Activated CD8-positive, alpha-beta T cell treated with anti-CD3 and anti-CD28 coated beads, Interleukin-2, amount 10 ng/mL, durations not matched to agents 7 days and 5 days (primary cell): ENCODE data around the gene ZNF775. TPM values are rescaled to one million over a fixed set of nuclear protein-coding genes. Genes with fewer than 3 reads are reported as not detected.

Experiments used
- ATAC-seq: fragments of 150-1000 bp; cut with Tn5 transposase; one replicate; pipeline ENCODE4 v1.10.0; 2021; ENCODE audit warnings: moderate library complexity
- CTCF ChIA-PET: fragments of 350-600 bp; sonication (Branson Sonifier 250); formaldehyde crosslinking; loops from one replicate; lab custom pipeline; 2021; ENCODE audit warnings: antibody characterized with exemption; lab: Charles Lee
- POLR2A ChIA-PET: fragments of 350-600 bp; sonication (Branson Sonifier 250); formaldehyde crosslinking; loops from one replicate; lab custom pipeline; 2021; ENCODE audit warnings: antibody characterized with exemption; lab: Charles Lee
- DNase-seq: peaks from one replicate; pipeline ENCODE4 v3.0.0-alpha.2; 2020
- H3K27ac Mint-ChIP-seq: one replicate; pipeline ENCODE4 v1.8.0; 2021; ENCODE audit warnings: mild to moderate bottlenecking, mixed read lengths
- H3K27me3 Mint-ChIP-seq: one replicate; pipeline ENCODE4 v1.8.0; 2021; ENCODE audit warnings: low read depth, mixed read lengths
- H3K36me3 Mint-ChIP-seq: one replicate; pipeline ENCODE4 v1.8.0; 2021; ENCODE audit warnings: low read depth, mixed read lengths
- H3K4me1 Mint-ChIP-seq: one replicate; pipeline ENCODE4 v1.8.0; 2021; ENCODE audit warnings: low read depth, mixed read lengths
- H3K4me3 Mint-ChIP-seq: one replicate; pipeline ENCODE4 v1.8.0; 2021; ENCODE audit warnings: mild to moderate bottlenecking, mixed read lengths
- H3K9me3 Mint-ChIP-seq: one replicate; pipeline ENCODE4 v1.8.0; 2022; ENCODE audit warnings: mixed read lengths; ENCODE audit not compliant: insufficient read depth
- total RNA-seq, 2 experiments: library from RNA; stranded (reverse); gene quantifications; one replicate each; pipeline ENCODE4 v1.2.3, GENCODE V29; 2021

The ZNF775 gene
- total RNA-seq, 2 experiments from 2014 or later = 6.7 to 7.7 TPM

DNA sequence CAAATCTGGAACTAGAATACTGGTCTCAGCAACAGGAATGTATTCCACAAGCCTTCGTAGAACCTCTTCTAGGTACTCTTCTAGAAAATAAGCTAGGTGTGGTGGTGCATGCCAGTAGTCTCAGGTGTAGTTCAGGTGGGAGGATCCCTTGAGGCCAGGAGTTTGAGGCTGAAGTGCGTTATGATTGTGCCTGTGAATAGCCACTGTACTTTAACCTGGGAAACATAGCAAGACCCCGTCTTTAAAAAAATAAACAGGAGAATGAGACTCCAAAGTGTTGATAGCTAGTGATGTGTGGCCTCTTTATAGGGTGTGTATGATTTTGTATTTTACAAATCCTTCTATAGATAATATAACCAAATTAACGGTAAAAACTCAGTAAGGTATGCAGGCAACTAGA, 1.5 kb upstream of the ZNF775 start:
- peaks cover 22% of the 10 kb centered on the region for H3K36me3 Mint-ChIP-seq
- peaks cover 40% of the 10 kb centered on the region for H3K4me1 Mint-ChIP-seq
- CTCF ChIA-PET = interaction anchor here (0.7 to 3.0 kb wide), 11 partner anchors 9 to 378 kb away, joined by 3 to 20 read pairs (median 3); partner anchors contain the start of gene REPIN1
- no peak for DNase-seq
- no peaks in the 10 kb centered on the region for H3K9me3 Mint-ChIP-seq
- POLR2A ChIA-PET = interaction anchor here (0.8 to 3.0 kb wide), 9 partner anchors 8 to 74 kb away, joined by 3 to 13 read pairs (median 4); partner anchors contain the start of genes ACTR3C and LRRC61
- ATAC-seq = no peak
- H3K27me3 Mint-ChIP-seq = no peaks in the 10 kb centered on the region
- peak overlapping the region; percentile 67 for H3K27ac Mint-ChIP-seq
- H3K4me3 Mint-ChIP-seq = peak overlapping the region; percentile 42

DNA sequence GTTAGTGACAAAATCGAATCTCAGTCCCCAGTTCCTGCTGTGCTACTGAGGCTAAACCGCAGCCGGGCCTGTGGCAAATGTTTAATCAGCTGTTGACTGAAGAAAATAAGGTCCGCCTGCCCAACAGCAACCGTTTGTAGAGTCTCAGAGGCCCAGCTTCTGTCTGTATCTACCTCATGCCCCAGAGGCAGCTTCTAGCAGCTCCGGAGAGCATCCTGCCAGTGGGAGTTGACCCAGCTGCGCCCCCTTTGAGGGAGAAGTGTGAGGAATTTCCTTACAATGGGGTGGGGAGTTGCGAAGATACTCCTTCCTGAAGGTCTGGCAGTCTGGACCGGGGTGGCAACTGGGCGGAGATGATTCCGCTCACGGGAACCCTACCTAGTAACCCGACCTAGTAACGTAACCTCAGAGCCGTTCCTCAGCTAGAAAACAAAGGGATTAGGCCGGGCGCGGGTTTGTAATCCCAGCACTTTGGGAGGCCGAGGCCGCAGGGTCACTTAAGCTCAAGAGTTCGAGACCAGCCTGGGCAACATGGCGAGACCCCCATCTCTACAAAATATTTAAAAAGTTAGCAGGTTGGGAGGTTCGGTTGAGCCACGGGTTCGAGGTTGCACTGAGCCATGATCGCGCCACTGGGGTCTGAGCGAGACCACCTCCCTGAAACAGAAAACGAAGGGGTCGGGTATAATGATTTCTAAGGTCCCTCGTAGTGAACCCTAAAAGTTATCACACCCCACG, 846 bp upstream of the ZNF775 start:
- Mint-ChIP-seq H3K9me3 (no peaks in the 10 kb centered on the region), H3K4me3 (peak overlapping the region; percentile 86), H3K4me1 (peaks cover 40% of the 10 kb centered on the region), H3K27ac (peak overlapping the region; percentile 72), H3K36me3 (peaks cover 15% of the 10 kb centered on the region), H3K27me3 (no peaks in the 10 kb centered on the region)
- DNase-seq = peak; percentile 69
- no peak for ATAC-seq
- ChIA-PET CTCF (interaction anchor here (1.0 to 3.0 kb wide), 11 partner anchors 8 to 244 kb away, joined by 3 to 20 read pairs (median 3); partner anchors contain the start of gene REPIN1), POLR2A (interaction anchor here (0.8 to 3.0 kb wide), 10 partner anchors 9 to 73 kb away, joined by 3 to 13 read pairs (median 4); partner anchors contain the start of genes ACTR3C and LRRC61)

DNA sequence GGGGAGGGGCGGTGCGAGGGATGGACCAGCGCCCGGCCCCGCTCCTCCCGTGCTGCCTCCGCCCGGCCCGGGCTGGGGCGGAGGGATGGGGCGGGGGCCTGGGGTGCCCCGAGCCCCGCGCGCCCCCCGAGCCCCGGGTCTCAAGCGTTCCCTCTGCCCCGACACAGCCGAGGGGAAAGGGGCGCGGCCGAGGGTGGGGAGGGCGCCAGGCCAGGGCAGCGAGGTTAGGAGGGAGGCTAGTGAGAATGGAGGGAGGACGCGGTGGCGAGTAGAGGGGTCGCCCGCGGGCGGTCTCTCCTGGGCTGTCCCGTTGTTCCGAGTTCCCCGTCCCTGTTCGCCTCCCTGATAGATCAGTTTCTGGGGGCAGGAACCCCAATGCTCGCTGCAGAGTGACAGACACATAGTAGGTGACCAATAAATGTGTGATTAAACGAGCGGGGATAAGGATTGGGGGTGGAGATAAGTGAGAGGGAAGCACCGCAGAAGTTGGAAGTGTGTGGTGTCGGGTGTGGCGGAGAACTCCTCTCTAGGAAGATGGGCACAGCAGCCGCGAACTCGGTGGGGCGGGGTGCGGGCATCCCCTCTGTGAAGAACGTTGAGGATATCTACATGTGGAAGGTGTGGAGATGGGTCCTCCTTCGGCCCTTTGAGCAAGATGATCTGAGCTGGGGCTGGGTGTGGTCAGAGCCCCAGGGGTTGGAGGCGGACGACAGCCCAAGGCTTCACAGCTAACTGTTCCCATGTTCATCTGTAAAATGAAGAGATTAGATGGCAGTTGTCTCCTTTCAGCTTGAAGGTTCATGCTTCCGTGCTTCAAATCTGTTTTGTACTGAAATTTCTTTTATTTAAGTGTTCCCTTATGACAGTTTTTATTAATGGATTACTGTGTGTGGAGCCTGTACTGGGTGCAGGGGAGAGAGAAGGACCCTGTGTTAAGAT, 580 bp downstream of the ZNF775 start:
- CTCF ChIA-PET = interaction anchor here (1.1 to 2.3 kb wide), 3 partner anchors 11 to 23 kb away, joined by 3 to 16 read pairs (median 12); partner anchors contain the start of gene REPIN1
- POLR2A ChIA-PET = interaction anchor here (3.0 kb wide), 1 partner anchor 10 kb away, joined by 13 read pairs; no protein-coding TSS in a partner anchor
- peaks cover 40% of the 10 kb centered on the region for H3K4me1 Mint-ChIP-seq
- DNase-seq (peak; percentile 34), ATAC-seq (peak; percentile 57)
- H3K27me3 Mint-ChIP-seq = no peaks in the 10 kb centered on the region
- H3K4me3 Mint-ChIP-seq = peak overlapping the region; percentile 86
- peak overlapping the region; percentile 19 for H3K27ac Mint-ChIP-seq
- H3K9me3 Mint-ChIP-seq = no peaks in the 10 kb centered on the region
- peaks cover 3% of the 10 kb centered on the region for H3K36me3 Mint-ChIP-seq

DNA sequence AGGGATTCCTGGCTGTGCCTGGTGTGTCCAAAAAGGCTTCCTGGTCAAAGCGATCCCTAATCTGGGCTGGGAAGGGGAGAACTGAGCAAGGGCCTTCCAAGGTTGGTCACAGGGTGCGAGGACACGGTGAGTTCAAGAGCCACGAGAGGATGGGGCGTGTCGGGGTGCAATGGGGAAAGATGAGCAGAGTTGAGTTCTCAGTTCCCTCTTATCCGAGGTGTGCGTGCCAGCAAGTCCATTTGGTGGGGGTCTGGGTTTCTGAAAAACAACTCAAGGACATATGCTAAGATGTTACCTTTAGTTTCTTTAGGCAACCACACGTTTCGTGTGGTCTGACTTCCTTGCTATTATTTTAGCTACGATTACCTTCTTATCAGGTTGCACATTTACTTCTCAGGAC, 1.3 kb downstream of the ZNF775 start:
- ChIA-PET CTCF (interaction anchor here (1.1 kb wide), 1 partner anchor 22 kb away, joined by 3 read pairs; no protein-coding TSS in a partner anchor), POLR2A (interaction anchor here (3.0 kb wide), 1 partner anchor 11 kb away, joined by 13 read pairs; no protein-coding TSS in a partner anchor)
- DNase-seq = no peak
- Mint-ChIP-seq H3K4me3 (peak overlapping the region; percentile 86), H3K27me3 (no peaks in the 10 kb centered on the region), H3K36me3 (peaks cover 3% of the 10 kb centered on the region), H3K9me3 (no peaks in the 10 kb centered on the region), H3K27ac (peak overlapping the region; percentile 47), H3K4me1 (peaks cover 42% of the 10 kb centered on the region)
- no peak for ATAC-seq

DNA sequence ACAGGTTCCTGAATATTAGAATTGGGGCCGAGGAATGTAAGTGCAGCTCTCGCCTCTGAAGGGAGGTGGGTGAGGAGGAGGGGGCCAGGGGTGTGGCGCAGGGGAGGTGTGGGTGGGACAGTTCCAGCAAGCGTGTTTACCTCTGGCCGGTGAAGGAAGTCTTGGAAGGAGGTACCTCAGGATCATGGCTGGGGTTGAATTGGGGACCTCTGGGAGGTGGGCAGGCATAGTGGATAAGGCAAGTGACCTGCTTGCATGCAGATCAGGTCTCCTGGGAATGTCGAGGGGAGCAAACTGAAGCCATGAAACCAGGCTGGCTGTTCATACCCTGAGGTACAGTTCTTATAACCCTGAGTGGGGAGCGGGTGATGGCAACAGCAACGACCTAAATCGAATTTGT, 2.0 kb downstream of the ZNF775 start:
- CTCF ChIA-PET = no interaction called here
- Mint-ChIP-seq H3K9me3 (no peaks in the 10 kb centered on the region), H3K27ac (no peak overlapping the region), H3K27me3 (no peaks in the 10 kb centered on the region), H3K4me1 (peaks cover 38% of the 10 kb centered on the region), H3K36me3 (peaks cover 3% of the 10 kb centered on the region), H3K4me3 (no peak overlapping the region)
- no peak for ATAC-seq
- DNase-seq = no peak
- POLR2A ChIA-PET = no interaction called here

DNA sequence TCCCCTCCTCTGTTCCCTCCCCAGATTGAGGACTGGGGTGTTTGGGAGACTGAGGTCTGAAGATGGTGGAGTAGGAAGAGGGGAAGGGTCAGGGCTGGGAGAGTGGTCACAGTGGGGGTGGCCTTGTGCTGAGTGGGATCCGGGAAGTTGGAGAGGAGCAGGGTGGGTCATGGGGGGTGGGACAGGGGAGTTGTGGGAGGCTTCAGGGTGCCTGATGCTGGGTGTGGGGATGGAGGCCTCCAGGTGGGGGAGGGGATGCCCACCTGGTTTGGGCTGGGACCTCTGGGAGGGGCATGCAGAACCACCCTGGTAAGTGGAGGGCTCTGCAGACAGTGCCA, 2.6 kb downstream of the ZNF775 start:
- DNase-seq (no peak), ATAC-seq (no peak)
- H3K9me3 Mint-ChIP-seq = no peaks in the 10 kb centered on the region
- H3K27ac Mint-ChIP-seq = no peak overlapping the region
- no peaks in the 10 kb centered on the region for H3K27me3 Mint-ChIP-seq
- CTCF ChIA-PET = no interaction called here
- peaks cover 37% of the 10 kb centered on the region for H3K4me1 Mint-ChIP-seq
- POLR2A ChIA-PET = no interaction called here
- H3K4me3 Mint-ChIP-seq = no peak overlapping the region
- H3K36me3 Mint-ChIP-seq = peaks cover 3% of the 10 kb centered on the region

DNA sequence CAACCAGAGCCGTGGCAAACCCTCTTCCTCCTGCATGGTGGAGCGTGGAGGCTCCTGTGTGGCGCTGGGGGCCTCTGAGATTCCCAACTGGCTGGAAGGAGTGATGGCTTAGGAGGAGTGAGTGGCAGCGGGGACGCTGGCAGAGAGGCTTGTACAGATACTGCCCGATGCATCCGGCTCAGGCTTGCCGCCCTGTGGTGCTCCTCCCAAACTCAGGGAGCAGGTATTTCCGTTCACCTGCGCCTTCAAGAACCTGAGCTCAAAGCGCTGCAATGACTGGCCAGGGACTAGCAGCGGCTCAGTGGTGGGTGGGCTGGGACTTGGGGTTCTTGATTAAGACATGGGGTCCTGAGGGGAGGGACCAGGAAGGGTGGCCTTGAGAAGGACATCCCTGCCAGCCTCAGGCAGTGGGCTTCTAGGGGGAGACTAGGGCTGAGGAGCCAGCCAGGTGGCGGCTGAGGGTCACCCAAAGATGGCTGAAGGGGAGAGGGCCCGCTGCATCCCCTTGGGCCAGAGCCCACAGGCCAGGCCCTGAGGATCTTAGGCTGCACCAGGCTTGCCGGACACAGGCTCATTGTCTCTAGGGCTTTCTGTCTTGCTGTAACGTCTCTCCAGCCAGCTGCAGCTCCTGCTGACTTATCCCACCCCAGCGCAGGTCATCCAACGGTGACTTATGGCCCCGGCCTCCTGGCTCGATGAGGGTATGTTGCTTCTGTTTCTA, 3.2 kb downstream of the ZNF775 start:
- DNase-seq (no peak), ATAC-seq (no peak)
- ChIA-PET POLR2A (no interaction called here), CTCF (no interaction called here)
- H3K4me3 Mint-ChIP-seq = no peak overlapping the region
- H3K4me1 Mint-ChIP-seq = peaks cover 34% of the 10 kb centered on the region
- H3K27ac Mint-ChIP-seq = no peak overlapping the region
- no peaks in the 10 kb centered on the region for H3K9me3 Mint-ChIP-seq
- peaks cover 3% of the 10 kb centered on the region for H3K36me3 Mint-ChIP-seq
- no peaks in the 10 kb centered on the region for H3K27me3 Mint-ChIP-seq

DNA sequence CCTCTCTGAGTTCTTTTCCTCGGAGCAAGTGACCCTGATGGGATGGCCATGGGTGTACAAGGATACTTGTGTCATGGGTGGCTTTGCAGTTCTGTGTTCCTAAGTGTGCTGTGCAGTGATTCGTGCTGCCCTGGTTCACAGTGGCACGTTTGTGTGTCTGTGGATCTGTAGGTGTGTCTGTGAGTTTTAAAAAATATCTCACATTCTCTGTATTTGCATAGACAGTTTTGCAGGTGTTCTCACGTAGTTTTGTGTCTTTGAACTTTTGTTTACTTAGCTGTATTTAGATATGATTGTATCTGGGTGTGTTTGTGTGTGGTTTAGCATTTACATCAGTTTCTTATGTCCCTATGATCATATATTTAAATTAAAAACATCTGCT, 3.7 kb downstream of the ZNF775 start:
- ChIA-PET CTCF (no interaction called here), POLR2A (no interaction called here)
- Mint-ChIP-seq H3K27me3 (no peaks in the 10 kb centered on the region), H3K9me3 (no peaks in the 10 kb centered on the region), H3K36me3 (peaks cover 3% of the 10 kb centered on the region), H3K4me1 (peaks cover 28% of the 10 kb centered on the region), H3K4me3 (no peak overlapping the region), H3K27ac (no peak overlapping the region)
- DNase-seq = no peak
- ATAC-seq = no peak

DNA sequence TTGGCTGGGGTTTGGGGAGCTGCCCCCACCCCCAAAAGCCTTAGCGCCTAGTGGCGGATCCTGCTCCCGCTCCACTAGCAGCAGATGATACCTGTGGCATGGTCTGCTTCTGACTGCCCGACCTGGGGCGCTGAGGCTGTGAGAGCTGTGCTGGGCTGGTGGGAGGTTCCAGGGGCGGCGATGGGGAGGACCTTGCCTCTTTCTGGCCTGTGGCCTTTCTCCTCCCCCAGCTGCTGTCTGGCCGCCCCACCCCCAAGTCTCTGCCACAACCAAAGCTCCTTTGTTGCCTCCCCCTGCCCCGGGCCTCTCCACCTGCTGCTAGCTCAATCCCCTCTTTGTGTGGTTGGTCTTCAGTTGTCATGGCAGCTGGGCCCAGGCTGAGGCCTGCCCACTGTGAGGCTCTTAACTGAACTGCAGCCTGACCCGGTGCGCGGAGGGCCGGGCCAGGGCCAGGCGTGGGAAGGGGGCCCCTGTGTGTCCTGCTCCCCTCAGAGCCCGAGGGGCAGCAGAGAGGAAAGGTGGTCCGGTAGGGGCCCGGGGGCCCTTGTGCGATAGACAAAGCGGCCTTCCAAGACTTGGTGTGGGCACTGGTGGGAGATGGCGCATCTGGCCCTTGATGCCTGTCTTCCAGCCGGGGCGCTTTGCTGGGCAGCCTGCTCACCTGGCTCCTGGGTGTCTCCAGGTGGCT, 4.7 kb downstream of the ZNF775 start:
- Mint-ChIP-seq H3K36me3 (peaks cover 3% of the 10 kb centered on the region), H3K4me3 (no peak overlapping the region), H3K27me3 (no peaks in the 10 kb centered on the region), H3K27ac (no peak overlapping the region), H3K4me1 (peaks cover 23% of the 10 kb centered on the region), H3K9me3 (no peaks in the 10 kb centered on the region)
- ChIA-PET CTCF (no interaction called here), POLR2A (interaction anchor here (0.6 to 1.0 kb wide), 2 partner anchors 13 to 27 kb away, joined by 3 to 4 read pairs; no protein-coding TSS in a partner anchor)
- no peak for ATAC-seq
- no peak for DNase-seq

DNA sequence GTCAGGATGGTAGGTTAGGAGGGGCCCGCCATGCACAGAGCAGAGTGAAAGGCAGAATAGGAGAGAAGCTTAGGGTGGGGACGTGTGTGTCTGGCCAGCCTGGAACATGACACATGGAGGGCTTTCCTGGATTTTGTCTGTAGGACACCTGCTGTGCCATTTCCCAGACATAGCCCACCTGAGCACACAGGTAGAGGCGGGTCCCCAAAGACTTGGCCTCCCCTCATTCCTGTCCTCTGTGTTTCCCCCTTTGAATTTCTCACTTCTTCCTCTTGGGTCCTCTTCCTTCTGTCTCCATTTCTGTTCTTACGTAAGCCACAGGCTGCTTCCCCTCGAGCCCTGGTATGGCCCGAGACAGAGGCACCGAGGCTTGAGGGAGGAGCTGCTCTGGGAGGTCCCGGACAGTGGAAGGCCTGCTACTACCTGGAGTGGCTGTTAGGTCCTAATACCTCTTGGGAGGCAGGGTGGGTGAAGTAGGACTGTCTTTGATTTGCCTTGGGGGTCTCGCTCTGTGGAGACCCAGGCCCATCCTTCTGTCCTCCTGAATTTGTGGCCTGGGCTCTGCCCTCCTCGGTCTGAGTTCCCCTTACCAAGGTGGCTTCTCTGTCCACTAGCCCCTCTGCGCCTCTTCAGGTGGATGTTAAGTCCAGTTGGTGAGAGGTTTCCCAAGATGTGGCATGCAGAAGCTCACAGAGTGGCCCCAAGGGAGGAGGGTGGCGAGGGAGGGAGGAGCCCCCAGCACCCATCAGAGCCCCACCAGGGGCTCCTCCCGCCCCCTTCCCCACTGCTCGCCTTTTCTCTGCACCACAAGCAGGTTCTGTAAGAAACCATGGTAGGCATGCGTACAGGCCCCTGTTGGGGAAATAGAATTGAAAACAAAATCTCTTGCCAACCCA, 5.5 kb downstream of the ZNF775 start:
- POLR2A ChIA-PET = interaction anchor here (0.6 to 1.0 kb wide), 2 partner anchors 14 to 840 kb away, joined by 3 read pairs; no protein-coding TSS in a partner anchor
- peaks cover 22% of the 10 kb centered on the region for H3K4me1 Mint-ChIP-seq
- CTCF ChIA-PET = interaction anchor here (1.2 to 2.1 kb wide), 3 partner anchors 19 to 513 kb away, joined by 3 to 9 read pairs (median 7); no protein-coding TSS in a partner anchor
- no peak for ATAC-seq
- H3K9me3 Mint-ChIP-seq = no peaks in the 10 kb centered on the region
- H3K4me3 Mint-ChIP-seq = no peak overlapping the region
- no peaks in the 10 kb centered on the region for H3K27me3 Mint-ChIP-seq
- peaks cover 3% of the 10 kb centered on the region for H3K36me3 Mint-ChIP-seq
- H3K27ac Mint-ChIP-seq = no peak overlapping the region
- no peak for DNase-seq
